ENCODE data around the gene DOCK4. TPM values are rescaled to one million over a fixed set of nuclear protein-coding genes. Genes with fewer than 3 reads are reported as not detected.

The DOCK4 gene
- total RNA-seq, 1 experiment from 2014 or later = 20.4 TPM

- TF ChIP-seq RORB (CRISPR knock-in tag; IDR thresholded peaks at IDR 0.05) = no peak
These were observed 197.1 kb downstream of the DOCK4 start (continued) for GRCh38 chr7:112009081-112009480.

GRCh38 chr7:112007185-112007584 lies 199.0 kb downstream of the DOCK4 start:
- Mint-ChIP-seq H3K27me3 (ENCODE audit: low read depth) (no peaks in the 10 kb centered on the region), H3K27ac (no peak overlapping the region), H3K36me3 (no peaks in the 10 kb centered on the region), H3K9me3 (no peaks in the 10 kb centered on the region), H3K4me3 (no peak overlapping the region), H3K4me1 (peaks cover 4% of the 10 kb centered on the region; the same call in 1 of the 2 replicates)
- ATAC-seq (no peak), DNase-seq (ENCODE audit: low spot score) (no peak)
- TF ChIP-seq SOX15 (CRISPR knock-in tag; IDR thresholded peaks at IDR 0.05) (no peak), ZBTB43 (CRISPR knock-in tag; IDR thresholded peaks at IDR 0.05) (no peak), NFATC4 (CRISPR knock-in tag; IDR thresholded peaks at IDR 0.05) (no peak), ZNF138 (CRISPR knock-in tag; conservative IDR thresholded peaks at IDR 0.05) (no peak), ZNF396 (CRISPR knock-in tag; IDR thresholded peaks at IDR 0.05; ENCODE audit: borderline replicate concordance) (no peak), CBFB (CRISPR knock-in tag; IDR thresholded peaks at IDR 0.05; ENCODE audit: low read depth) (no peak), OVOL2 (CRISPR knock-in tag; IDR thresholded peaks at IDR 0.05; ENCODE audit: borderline replicate concordance) (no peak), ELF4 (CRISPR knock-in tag; IDR thresholded peaks at IDR 0.05; ENCODE audit: low read depth) (no peak)
- TF ChIP-seq, protein P1, sequence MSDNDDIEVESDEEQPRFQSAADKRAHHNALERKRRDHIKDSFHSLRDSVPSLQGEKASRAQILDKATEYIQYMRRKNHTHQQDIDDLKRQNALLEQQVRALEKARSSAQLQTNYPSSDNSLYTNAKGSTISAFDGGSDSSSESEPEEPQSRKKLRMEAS (CRISPR knock-in tag; IDR thresholded peaks at IDR 0.05) = no peak
- TF ChIP-seq, protein P2, sequence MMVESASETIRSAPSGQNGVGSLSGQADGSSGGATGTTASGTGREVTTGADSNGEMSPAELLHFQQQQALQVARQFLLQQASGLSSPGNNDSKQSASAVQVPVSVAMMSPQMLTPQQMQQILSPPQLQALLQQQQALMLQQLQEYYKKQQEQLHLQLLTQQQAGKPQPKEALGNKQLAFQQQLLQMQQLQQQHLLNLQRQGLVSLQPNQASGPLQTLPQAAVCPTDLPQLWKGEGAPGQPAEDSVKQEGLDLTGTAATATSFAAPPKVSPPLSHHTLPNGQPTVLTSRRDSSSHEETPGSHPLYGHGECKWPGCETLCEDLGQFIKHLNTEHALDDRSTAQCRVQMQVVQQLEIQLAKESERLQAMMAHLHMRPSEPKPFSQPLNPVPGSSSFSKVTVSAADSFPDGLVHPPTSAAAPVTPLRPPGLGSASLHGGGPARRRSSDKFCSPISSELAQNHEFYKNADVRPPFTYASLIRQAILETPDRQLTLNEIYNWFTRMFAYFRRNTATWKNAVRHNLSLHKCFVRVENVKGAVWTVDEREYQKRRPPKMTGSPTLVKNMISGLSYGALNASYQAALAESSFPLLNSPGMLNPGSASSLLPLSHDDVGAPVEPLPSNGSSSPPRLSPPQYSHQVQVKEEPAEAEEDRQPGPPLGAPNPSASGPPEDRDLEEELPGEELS (CRISPR knock-in tag; IDR thresholded peaks at IDR 0.05) = no peak
- ChIA-PET POLR2A (no interaction called here), CTCF (no interaction called here)

- H3K27ac Mint-ChIP-seq = no peak overlapping the region
- no peak for DNase-seq (ENCODE audit: low spot score)
- no peaks in the 10 kb centered on the region for H3K9me3 Mint-ChIP-seq
- H3K4me1 Mint-ChIP-seq = peaks cover under 1% of the 10 kb centered on the region; the same call in 1 of the 2 replicates
- H3K36me3 Mint-ChIP-seq = no peaks in the 10 kb centered on the region
- no peak overlapping the region for H3K4me3 Mint-ChIP-seq
- no peak for ATAC-seq
- ChIA-PET POLR2A (no interaction called here), CTCF (no interaction called here)
- no peaks in the 10 kb centered on the region for H3K27me3 Mint-ChIP-seq (ENCODE audit: low read depth)
- TF ChIP-seq, protein P3, sequence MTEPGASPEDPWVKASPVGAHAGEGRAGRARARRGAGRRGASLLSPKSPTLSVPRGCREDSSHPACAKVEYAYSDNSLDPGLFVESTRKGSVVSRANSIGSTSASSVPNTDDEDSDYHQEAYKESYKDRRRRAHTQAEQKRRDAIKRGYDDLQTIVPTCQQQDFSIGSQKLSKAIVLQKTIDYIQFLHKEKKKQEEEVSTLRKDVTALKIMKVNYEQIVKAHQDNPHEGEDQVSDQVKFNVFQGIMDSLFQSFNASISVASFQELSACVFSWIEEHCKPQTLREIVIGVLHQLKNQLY (CRISPR knock-in tag; IDR thresholded peaks at IDR 0.05) = no peak
- TF ChIP-seq IRF2 (CRISPR knock-in tag; IDR thresholded peaks at IDR 0.05; ENCODE audit: borderline replicate concordance, low read depth) (no peak), FOXJ3 (CRISPR knock-in tag; IDR thresholded peaks at IDR 0.05; ENCODE audit: borderline replicate concordance) (no peak), NR3C1 (CRISPR knock-in tag; conservative IDR thresholded peaks at IDR 0.05; ENCODE audit: low read depth) (no peak), STAT6 (CRISPR knock-in tag; conservative IDR thresholded peaks at IDR 0.05; ENCODE audit: low read depth) (no peak), ZNF232 (CRISPR knock-in tag; IDR thresholded peaks at IDR 0.05) (no peak), CREM (CRISPR knock-in tag; IDR thresholded peaks at IDR 0.05) (no peak)
- TF ChIP-seq, protein P4, sequence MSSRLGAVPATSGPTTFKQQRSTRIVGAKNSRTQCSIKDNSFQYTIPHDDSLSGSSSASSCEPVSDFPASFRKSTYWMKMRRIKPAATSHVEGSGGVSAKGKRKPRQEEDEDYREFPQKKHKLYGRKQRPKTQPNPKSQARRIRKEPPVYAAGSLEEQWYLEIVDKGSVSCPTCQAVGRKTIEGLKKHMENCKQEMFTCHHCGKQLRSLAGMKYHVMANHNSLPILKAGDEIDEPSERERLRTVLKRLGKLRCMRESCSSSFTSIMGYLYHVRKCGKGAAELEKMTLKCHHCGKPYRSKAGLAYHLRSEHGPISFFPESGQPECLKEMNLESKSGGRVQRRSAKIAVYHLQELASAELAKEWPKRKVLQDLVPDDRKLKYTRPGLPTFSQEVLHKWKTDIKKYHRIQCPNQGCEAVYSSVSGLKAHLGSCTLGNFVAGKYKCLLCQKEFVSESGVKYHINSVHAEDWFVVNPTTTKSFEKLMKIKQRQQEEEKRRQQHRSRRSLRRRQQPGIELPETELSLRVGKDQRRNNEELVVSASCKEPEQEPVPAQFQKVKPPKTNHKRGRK (CRISPR knock-in tag; IDR thresholded peaks at IDR 0.05; ENCODE audit: borderline replicate concordance) = no peak
- TF ChIP-seq, protein P5, sequence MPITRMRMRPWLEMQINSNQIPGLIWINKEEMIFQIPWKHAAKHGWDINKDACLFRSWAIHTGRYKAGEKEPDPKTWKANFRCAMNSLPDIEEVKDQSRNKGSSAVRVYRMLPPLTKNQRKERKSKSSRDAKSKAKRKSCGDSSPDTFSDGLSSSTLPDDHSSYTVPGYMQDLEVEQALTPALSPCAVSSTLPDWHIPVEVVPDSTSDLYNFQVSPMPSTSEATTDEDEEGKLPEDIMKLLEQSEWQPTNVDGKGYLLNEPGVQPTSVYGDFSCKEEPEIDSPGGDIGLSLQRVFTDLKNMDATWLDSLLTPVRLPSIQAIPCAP (CRISPR knock-in tag; IDR thresholded peaks at IDR 0.05) = no peak
- TF ChIP-seq, protein P6, sequence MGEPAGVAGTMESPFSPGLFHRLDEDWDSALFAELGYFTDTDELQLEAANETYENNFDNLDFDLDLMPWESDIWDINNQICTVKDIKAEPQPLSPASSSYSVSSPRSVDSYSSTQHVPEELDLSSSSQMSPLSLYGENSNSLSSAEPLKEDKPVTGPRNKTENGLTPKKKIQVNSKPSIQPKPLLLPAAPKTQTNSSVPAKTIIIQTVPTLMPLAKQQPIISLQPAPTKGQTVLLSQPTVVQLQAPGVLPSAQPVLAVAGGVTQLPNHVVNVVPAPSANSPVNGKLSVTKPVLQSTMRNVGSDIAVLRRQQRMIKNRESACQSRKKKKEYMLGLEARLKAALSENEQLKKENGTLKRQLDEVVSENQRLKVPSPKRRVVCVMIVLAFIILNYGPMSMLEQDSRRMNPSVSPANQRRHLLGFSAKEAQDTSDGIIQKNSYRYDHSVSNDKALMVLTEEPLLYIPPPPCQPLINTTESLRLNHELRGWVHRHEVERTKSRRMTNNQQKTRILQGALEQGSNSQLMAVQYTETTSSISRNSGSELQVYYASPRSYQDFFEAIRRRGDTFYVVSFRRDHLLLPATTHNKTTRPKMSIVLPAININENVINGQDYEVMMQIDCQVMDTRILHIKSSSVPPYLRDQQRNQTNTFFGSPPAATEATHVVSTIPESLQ (CRISPR knock-in tag; IDR thresholded peaks at IDR 0.05) = no peak
- TF ChIP-seq, protein P7, sequence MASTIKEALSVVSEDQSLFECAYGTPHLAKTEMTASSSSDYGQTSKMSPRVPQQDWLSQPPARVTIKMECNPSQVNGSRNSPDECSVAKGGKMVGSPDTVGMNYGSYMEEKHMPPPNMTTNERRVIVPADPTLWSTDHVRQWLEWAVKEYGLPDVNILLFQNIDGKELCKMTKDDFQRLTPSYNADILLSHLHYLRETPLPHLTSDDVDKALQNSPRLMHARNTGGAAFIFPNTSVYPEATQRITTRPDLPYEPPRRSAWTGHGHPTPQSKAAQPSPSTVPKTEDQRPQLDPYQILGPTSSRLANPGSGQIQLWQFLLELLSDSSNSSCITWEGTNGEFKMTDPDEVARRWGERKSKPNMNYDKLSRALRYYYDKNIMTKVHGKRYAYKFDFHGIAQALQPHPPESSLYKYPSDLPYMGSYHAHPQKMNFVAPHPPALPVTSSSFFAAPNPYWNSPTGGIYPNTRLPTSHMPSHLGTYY (CRISPR knock-in tag; IDR thresholded peaks at IDR 0.05) = no peak
These were observed 200.1 kb downstream of the DOCK4 start for GRCh38 chr7:112006071-112006470.
